SU-DHL-6 (cell line): Measurements from ENCODE around the gene USP47.

ENCODE experiments used
- H2AFZ ChIP-seq: fragments of 200-600 bp; sonication (generic); 2 replicates; pipeline ENCODE4 v1.6.1; 2014; ENCODE audit warnings: low read depth, mild to moderate bottlenecking, moderate library complexity, mixed read lengths, antibody characterized with exemption, low read length; ENCODE audit not compliant: severe bottlenecking
- H3F3A ChIP-seq: fragments of 200-600 bp; shearing (Covaris generic); 2 replicates; pipeline ENCODE4 v1.6.0; 2016; ENCODE audit warnings: antibody characterized with exemption, mild to moderate bottlenecking; ENCODE audit not compliant: insufficient read depth
- H3K27ac ChIP-seq: fragments of 200-600 bp; sonication (generic); 2 replicates; pipeline ENCODE4 v1.5.1; 2016; ENCODE audit warnings: low read depth, mild to moderate bottlenecking, low read length, moderate library complexity, mixed read lengths
- H3K27me3 ChIP-seq: fragments of 200-600 bp; sonication (generic), shearing (Covaris generic); 2 replicates; pipeline ENCODE4 v1.6.0; 2014; ENCODE audit warnings: mild to moderate bottlenecking, low read length
- H3K36me3 ChIP-seq: fragments of 200-600 bp; sonication (generic); 2 replicates; pipeline ENCODE4 v1.6.1; 2014; ENCODE audit warnings: mild to moderate bottlenecking, low read length, mixed read lengths
- H3K4me2 ChIP-seq: fragments of 300-600, 200-600 bp; shearing (Covaris generic), sonication (generic); 2 replicates; pipeline ENCODE4 v1.6.0; 2014; ENCODE audit warnings: low read length, low read depth, mild to moderate bottlenecking; ENCODE audit not compliant: poor library complexity, severe bottlenecking
- H3K4me3 ChIP-seq: fragments of 200-600 bp; sonication (generic); 2 replicates; pipeline ENCODE4 v1.5.1; 2014; ENCODE audit warnings: antibody characterized with exemption, low read length, mild to moderate bottlenecking, mixed read lengths; ENCODE audit not compliant: insufficient read depth, poor library complexity, severe bottlenecking
- H3K79me2 ChIP-seq: fragments of 200-600 bp; sonication (generic); 2 replicates; pipeline ENCODE4 v1.6.1; 2014; ENCODE audit warnings: mild to moderate bottlenecking, low read length, moderate library complexity; ENCODE audit not compliant: insufficient read depth
- H3K9ac ChIP-seq: fragments of 200-600 bp; sonication (generic); 2 replicates; pipeline ENCODE4 v1.7.0; 2014; ENCODE audit warnings: mild to moderate bottlenecking, low read length
- H3K9me2 ChIP-seq: fragments of 200-600 bp; sonication (generic); replicated peaks from 2 replicates; pipeline ENCODE4 v1.6.1; 2014; ENCODE audit warnings: low read length; ENCODE audit not compliant: insufficient read depth
- H3K9me3 ChIP-seq: fragments of 200-600 bp; sonication (generic); 2 replicates; pipeline ENCODE4 v1.6.1; 2014; ENCODE audit warnings: low read length, mixed read lengths; ENCODE audit not compliant: insufficient read depth
- H4K20me1 ChIP-seq: fragments of 200-600 bp; sonication (generic); 2 replicates; pipeline ENCODE4 v1.6.1; 2014; ENCODE audit warnings: low read depth, mild to moderate bottlenecking, antibody characterized with exemption, low read length, moderate library complexity, mixed read lengths
- EZH2phosphoT487 ChIP-seq: fragments of 200-600 bp; sonication (generic), shearing (Covaris generic); conservative IDR thresholded peaks from 2 replicates; pipeline ENCODE4 v1.6.1; 2018; ENCODE audit warnings: mild to moderate bottlenecking, antibody characterized with exemption, low read length, moderate library complexity, mixed read lengths
- TF ChIP-seq, protein P1 (sequence below): fragments of 200-600 bp; sonication (generic); IDR thresholded peaks from one replicate; pipeline ENCODE4 v1.5.1; 2017; ENCODE audit warnings: antibody characterized with exemption, mild to moderate bottlenecking, low read length, moderate library complexity; ENCODE audit not compliant: insufficient read depth, poor library complexity, severe bottlenecking

Gene USP47

DNA sequence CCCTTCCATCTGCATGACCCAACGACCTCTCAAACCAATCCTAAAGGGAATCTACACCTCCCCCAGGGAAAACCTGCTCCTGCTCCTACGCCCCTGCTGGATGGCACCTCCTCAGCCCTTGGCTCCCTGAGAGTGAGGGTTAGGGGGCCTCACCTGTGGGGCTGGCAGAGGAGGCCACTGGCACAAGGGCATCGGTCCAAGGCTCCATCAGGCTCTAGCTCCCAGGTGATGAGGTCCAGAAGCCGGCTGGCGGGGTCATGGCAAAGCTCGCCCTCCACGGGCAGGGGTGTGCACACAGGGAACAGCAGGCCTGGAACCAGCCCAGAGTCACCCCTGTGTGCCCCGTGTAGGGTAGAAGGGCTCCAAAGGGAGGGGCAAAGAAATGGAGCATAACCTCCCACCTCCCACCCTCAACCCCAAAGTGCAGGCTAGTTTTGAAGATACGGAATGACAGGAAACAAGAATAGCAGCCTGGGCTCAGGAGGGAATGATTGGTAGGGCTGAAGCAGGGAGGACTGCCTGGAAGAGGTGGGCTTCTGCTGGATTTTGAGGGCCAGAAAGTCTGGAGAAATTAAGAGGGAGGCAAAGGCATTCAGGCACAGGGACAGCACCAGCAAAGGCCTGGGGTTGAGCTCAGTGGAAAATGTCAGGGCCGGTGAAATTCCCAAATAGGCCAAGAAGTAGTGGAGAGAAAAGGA lies 124.0 kb downstream of the USP47 start:
- Histone ChIP-seq H4K20me1 (no peaks in the 10 kb centered on the region), H3K9me2 (no peaks in the 10 kb centered on the region), H3K27me3 (no peaks in the 10 kb centered on the region), H3K27ac (no peak overlapping the region), H3K79me2 (no peaks in the 10 kb centered on the region), H3F3A (no peaks in the 10 kb centered on the region), H3K9ac (no peak overlapping the region), H3K4me3 (no peak overlapping the region), H3K9me3 (no peaks in the 10 kb centered on the region), H3K36me3 (no peaks in the 10 kb centered on the region), H2AFZ (no peak overlapping the region), H3K4me2 (no peak overlapping the region)
- no peak for TF ChIP-seq EZH2phosphoT487
- TF ChIP-seq, protein P1, sequence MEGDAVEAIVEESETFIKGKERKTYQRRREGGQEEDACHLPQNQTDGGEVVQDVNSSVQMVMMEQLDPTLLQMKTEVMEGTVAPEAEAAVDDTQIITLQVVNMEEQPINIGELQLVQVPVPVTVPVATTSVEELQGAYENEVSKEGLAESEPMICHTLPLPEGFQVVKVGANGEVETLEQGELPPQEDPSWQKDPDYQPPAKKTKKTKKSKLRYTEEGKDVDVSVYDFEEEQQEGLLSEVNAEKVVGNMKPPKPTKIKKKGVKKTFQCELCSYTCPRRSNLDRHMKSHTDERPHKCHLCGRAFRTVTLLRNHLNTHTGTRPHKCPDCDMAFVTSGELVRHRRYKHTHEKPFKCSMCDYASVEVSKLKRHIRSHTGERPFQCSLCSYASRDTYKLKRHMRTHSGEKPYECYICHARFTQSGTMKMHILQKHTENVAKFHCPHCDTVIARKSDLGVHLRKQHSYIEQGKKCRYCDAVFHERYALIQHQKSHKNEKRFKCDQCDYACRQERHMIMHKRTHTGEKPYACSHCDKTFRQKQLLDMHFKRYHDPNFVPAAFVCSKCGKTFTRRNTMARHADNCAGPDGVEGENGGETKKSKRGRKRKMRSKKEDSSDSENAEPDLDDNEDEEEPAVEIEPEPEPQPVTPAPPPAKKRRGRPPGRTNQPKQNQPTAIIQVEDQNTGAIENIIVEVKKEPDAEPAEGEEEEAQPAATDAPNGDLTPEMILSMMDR = no peak

DNA sequence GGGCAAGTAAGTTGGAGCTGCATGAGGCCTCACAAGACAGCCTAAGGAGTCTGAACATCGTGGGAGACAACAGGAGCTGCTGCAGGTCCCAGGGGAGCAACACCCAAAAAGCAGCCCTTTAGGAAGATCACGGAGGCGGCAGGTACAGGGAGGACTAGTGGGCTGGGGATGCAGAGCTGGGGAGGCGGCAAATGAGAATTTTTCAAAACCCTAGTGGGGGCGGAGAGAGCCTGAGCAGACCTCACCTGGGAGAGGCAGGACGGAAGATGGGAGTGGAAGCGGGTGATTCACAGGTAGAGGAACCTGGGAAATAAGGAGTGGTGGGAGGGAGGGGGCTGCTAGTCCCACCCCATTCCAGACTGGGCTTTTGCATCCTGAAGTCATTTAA lies 124.6 kb downstream of the USP47 start:
- Histone ChIP-seq H3K9me3 (no peaks in the 10 kb centered on the region), H3K79me2 (no peaks in the 10 kb centered on the region), H2AFZ (no peak overlapping the region), H3K4me3 (no peak overlapping the region), H3K36me3 (no peaks in the 10 kb centered on the region), H3K4me2 (no peak overlapping the region), H3K9ac (no peak overlapping the region), H4K20me1 (no peaks in the 10 kb centered on the region), H3K27me3 (no peaks in the 10 kb centered on the region), H3F3A (no peaks in the 10 kb centered on the region), H3K27ac (no peak overlapping the region), H3K9me2 (no peaks in the 10 kb centered on the region)
- TF ChIP-seq, protein P1 = no peak
- no peak for TF ChIP-seq EZH2phosphoT487

DNA sequence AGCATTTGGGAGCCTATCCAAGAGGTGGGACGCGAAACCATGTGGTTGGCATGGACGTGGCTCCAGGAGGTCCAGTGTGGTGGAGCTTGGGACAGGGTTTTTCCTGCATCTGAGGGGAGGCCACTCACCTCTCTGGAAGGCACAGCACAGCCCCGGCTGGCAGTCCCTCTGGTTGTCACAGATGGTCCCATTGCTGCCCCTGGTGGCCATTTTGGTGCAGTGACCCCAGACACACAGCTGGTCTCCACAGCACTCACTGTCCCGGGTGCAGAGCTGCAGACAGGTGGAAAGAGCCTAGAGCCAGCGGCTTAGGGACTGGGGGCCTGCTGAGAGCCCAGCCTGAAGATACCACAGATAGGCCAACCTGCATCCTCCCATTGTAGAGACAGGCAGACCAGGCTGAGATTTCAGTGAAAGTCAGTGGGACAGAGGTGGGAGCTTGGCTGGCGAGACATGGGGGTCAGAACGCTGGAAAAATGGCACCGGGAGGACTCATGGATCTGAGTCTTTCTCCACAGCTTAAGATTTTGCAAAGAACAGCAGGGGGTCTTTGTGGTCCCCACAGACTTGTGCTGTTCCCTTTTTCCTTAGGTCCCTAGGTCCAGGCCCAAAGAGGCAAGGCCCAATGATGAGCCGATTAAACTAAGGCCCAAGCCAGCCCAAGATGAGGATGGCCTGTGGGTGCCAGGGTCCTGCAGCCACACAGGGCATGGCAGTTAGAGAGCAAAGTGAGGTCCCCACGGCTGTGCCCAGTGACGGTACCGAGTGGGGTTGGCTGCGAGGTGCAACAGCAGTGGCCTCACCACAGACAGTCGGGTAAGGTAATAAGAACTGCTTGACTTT lies 125.3 kb downstream of the USP47 start:
- no peaks in the 10 kb centered on the region for H4K20me1 ChIP-seq
- no peaks in the 10 kb centered on the region for H3K27me3 ChIP-seq
- H3F3A ChIP-seq = no peaks in the 10 kb centered on the region
- no peaks in the 10 kb centered on the region for H3K79me2 ChIP-seq
- H3K9me3 ChIP-seq = no peaks in the 10 kb centered on the region
- no peak overlapping the region for H3K4me2 ChIP-seq
- H3K36me3 ChIP-seq = no peaks in the 10 kb centered on the region
- TF ChIP-seq EZH2phosphoT487 = no peak
- TF ChIP-seq, protein P1 = peak; percentile 82
- no peak overlapping the region for H3K4me3 ChIP-seq
- H3K27ac ChIP-seq = no peak overlapping the region
- H3K9ac ChIP-seq = no peak overlapping the region
- H3K9me2 ChIP-seq = no peaks in the 10 kb centered on the region
- H2AFZ ChIP-seq = no peak overlapping the region
